Measurements from ENCODE around the gene GMNN.

The GMNN gene

GRCh38 chr6:24802271-24803059 lies 27.7 kb downstream of the GMNN start:
- no peaks in the 10 kb centered on the region for H3K9me3 ChIP-seq (ENCODE audit: severe bottlenecking)
- no peak for ATAC-seq (ENCODE audit: low read depth)

GRCh38 chr6:24807584-24807983 lies 32.8 kb downstream of the GMNN start:
- Histone ChIP-seq H3K4me3 (ENCODE audit: severe bottlenecking) (no peak overlapping the region), H3K4me1 (ENCODE audit: insufficient read depth, poor library complexity, severe bottlenecking) (no peaks in the 10 kb centered on the region), H3K9me3 (ENCODE audit: severe bottlenecking) (no peaks in the 10 kb centered on the region), H3K27me3 (ENCODE audit: insufficient read depth, poor library complexity, severe bottlenecking) (no peaks in the 10 kb centered on the region), H3K36me3 (ENCODE audit: low read depth) (no peaks in the 10 kb centered on the region), H3K27ac (ENCODE audit: poor library complexity, severe bottlenecking) (no peak overlapping the region)
- ATAC-seq (ENCODE audit: low read depth) (no peak), DNase-seq (ENCODE audit: low spot score) (no peak)
- TF ChIP-seq CTCF (IDR thresholded peaks at IDR 0.05; ENCODE audit: poor library complexity, severe bottlenecking), result no peak

More at GRCh38 chr6:24802271-24803059, 27.7 kb downstream of the GMNN start:
- H3K4me3 ChIP-seq (ENCODE audit: severe bottlenecking), result no peak overlapping the region
- no peaks in the 10 kb centered on the region for H3K36me3 ChIP-seq (ENCODE audit: low read depth)
- H3K4me1 ChIP-seq (ENCODE audit: insufficient read depth, poor library complexity, severe bottlenecking), result no peaks in the 10 kb centered on the region
- H3K27me3 ChIP-seq (ENCODE audit: insufficient read depth, poor library complexity, severe bottlenecking), result no peaks in the 10 kb centered on the region
- no peak overlapping the region for H3K27ac ChIP-seq (ENCODE audit: poor library complexity, severe bottlenecking)
- no peak for TF ChIP-seq CTCF (IDR thresholded peaks at IDR 0.05; ENCODE audit: poor library complexity, severe bottlenecking)
- DNase-seq (ENCODE audit: low spot score), result no peak

- Histone ChIP-seq H3K9me3 (ENCODE audit: severe bottlenecking) (no peaks in the 10 kb centered on the region), H3K27ac (ENCODE audit: poor library complexity, severe bottlenecking) (no peak overlapping the region), H3K4me3 (ENCODE audit: severe bottlenecking) (no peak overlapping the region), H3K36me3 (ENCODE audit: low read depth) (no peaks in the 10 kb centered on the region), H3K27me3 (ENCODE audit: insufficient read depth, poor library complexity, severe bottlenecking) (no peaks in the 10 kb centered on the region), H3K4me1 (ENCODE audit: insufficient read depth, poor library complexity, severe bottlenecking) (no peaks in the 10 kb centered on the region)
- TF ChIP-seq CTCF (IDR thresholded peaks at IDR 0.05; ENCODE audit: poor library complexity, severe bottlenecking), result no peak
- no peak for ATAC-seq (ENCODE audit: low read depth)
- DNase-seq (ENCODE audit: low spot score), result no peak
Measured at GRCh38 chr6:24809728-24810127, 35.0 kb downstream of the GMNN start.

GRCh38 chr6:24818346-24818745 lies 43.6 kb downstream of the GMNN start:
- DNase-seq (ENCODE audit: low spot score) (no peak), ATAC-seq (ENCODE audit: low read depth) (no peak)
- H3K27ac ChIP-seq (ENCODE audit: poor library complexity, severe bottlenecking), result no peak overlapping the region

More at GRCh38 chr6:24818346-24818745, 43.6 kb downstream of the GMNN start:
- Histone ChIP-seq H3K9me3 (ENCODE audit: severe bottlenecking) (no peaks in the 10 kb centered on the region), H3K4me1 (ENCODE audit: insufficient read depth, poor library complexity, severe bottlenecking) (no peaks in the 10 kb centered on the region), H3K27me3 (ENCODE audit: insufficient read depth, poor library complexity, severe bottlenecking) (no peaks in the 10 kb centered on the region), H3K4me3 (ENCODE audit: severe bottlenecking) (no peak overlapping the region), H3K36me3 (ENCODE audit: low read depth) (no peaks in the 10 kb centered on the region)
- no peak for TF ChIP-seq CTCF (IDR thresholded peaks at IDR 0.05; ENCODE audit: poor library complexity, severe bottlenecking)
